ENCODE data around the gene CPT2. TPM values are rescaled to one million over a fixed set of nuclear protein-coding genes. Genes with fewer than 3 reads are reported as not detected.

The CPT2 gene
- total and polyA plus RNA-seq, 2 of the 13 experiments (the other 11 are each of a cell fraction or from before 2014, with no cell fraction given) = 12.6 to 14.6 TPM

GRCh38 chr1:53160924-53161378 lies 35.7 kb upstream of the CPT2 start:
- in situ Hi-C loops (cut with HindIII; ENCODE audit: extremely low pct_ligation_motif_present, low pct_unique_long_range_greater_than_20kb) = no loop called here
- POLR2A ChIA-PET = interaction anchor here (0.6 to 4.3 kb wide), 8 partner anchors 8 to 52 kb away, joined by 3 to 62 read pairs (median 4); no protein-coding TSS in a partner anchor
- 0% methylated on average over 1 of the region's 2 CpGs for WGBS (ENCODE audit: low lambda C conversion rate)
- Histone ChIP-seq H3K9me3 (ENCODE audit: low read length) (no peaks in the 10 kb centered on the region), H3K4me3 (replicated peaks in 1 of 3; ENCODE audit: insufficient read depth in 1 of 3, low read depth in 2 of 3, low read length in 3 of 3) (no peak overlapping the region), H3K79me2 (ENCODE audit: insufficient read depth, low read length) (no peaks in the 10 kb centered on the region), H3K9ac (ENCODE audit: insufficient read depth, low read depth, low read length) (peak overlapping the region; percentile 53; the same call in 1 of the 2 replicates), H2AFZ (ENCODE audit: low read length) (no peak overlapping the region), H3K27ac (ENCODE audit: extremely low read length, insufficient read depth, low read length) (peak overlapping the region; percentile 72), H3K27me3 (ENCODE audit: control insufficient read depth in 1 of 2, insufficient read depth in 2 of 2, low read length in 2 of 2) (no peaks in the 10 kb centered on the region; a peak in 1 of 5 replicates), H3K4me1 (ENCODE audit: insufficient read depth, low read length) (peaks cover 80% of the 10 kb centered on the region), H3K36me3 (replicated peaks in 1 of 2; ENCODE audit: control insufficient read depth in 1 of 2, insufficient read depth in 2 of 2, low read length in 2 of 2) (no peaks in the 10 kb centered on the region), H4K20me1 (ENCODE audit: insufficient read depth, low read length) (no peaks in the 10 kb centered on the region), H3K4me2 (ENCODE audit: low read depth, low read length) (peak overlapping the region; percentile 56)
- BruUV-seq (replicated peaks) = no TSS peak
- ATAC-seq (peak; percentile 100), DNase-seq (ENCODE audit: low spot score) (peak; percentile 94), FAIRE-seq (peak; percentile 96)
- CTCF ChIA-PET (ENCODE audit: low intra/inter-chr PET ratio, low total read pairs) = no interaction called here
- intact Hi-C loops (cut with micrococcal nuclease; ENCODE audit: unreplicated experiment) = loop anchor here (1.0 kb wide), 1 partner anchor 22 kb away; no protein-coding TSS in a partner anchor
- TF ChIP-seq ERF (CRISPR knock-in tag; IDR thresholded peaks at IDR 0.05) (peak; percentile 92), ZNF780A (CRISPR knock-in tag; IDR thresholded peaks at IDR 0.05) (no peak), PHB2 (IDR thresholded peaks at IDR 0.05; ENCODE audit: partially characterized antibody) (no peak), ZNF20 (CRISPR knock-in tag; IDR thresholded peaks at IDR 0.05) (no peak), ZBTB40 (IDR thresholded peaks at IDR 0.05) (no peak), ZBTB40 (CRISPR knock-in tag; IDR thresholded peaks at IDR 0.05) (peak; percentile 96), HMGXB3 (CRISPR knock-in tag; IDR thresholded peaks at IDR 0.05; ENCODE audit: borderline replicate concordance) (peak; percentile 66), ZKSCAN8 (CRISPR knock-in tag; IDR thresholded peaks at IDR 0.05; ENCODE audit: borderline replicate concordance) (0 out of 2 replicates have a peak, but pooled peaks have one; percentile 55), MTA1 (CRISPR knock-in tag; IDR thresholded peaks at IDR 0.05; ENCODE audit: borderline replicate concordance) (peak; percentile 99), ZNF530 (CRISPR knock-in tag; IDR thresholded peaks at IDR 0.05; ENCODE audit: low read depth) (no peak)
